Measurements from ENCODE around the gene JOSD2. TPM values are rescaled to one million over a fixed set of nuclear protein-coding genes. Genes with fewer than 3 reads are reported as not detected.

Gene JOSD2
- total RNA-seq, 1 donor = 22.8 TPM

DNA sequence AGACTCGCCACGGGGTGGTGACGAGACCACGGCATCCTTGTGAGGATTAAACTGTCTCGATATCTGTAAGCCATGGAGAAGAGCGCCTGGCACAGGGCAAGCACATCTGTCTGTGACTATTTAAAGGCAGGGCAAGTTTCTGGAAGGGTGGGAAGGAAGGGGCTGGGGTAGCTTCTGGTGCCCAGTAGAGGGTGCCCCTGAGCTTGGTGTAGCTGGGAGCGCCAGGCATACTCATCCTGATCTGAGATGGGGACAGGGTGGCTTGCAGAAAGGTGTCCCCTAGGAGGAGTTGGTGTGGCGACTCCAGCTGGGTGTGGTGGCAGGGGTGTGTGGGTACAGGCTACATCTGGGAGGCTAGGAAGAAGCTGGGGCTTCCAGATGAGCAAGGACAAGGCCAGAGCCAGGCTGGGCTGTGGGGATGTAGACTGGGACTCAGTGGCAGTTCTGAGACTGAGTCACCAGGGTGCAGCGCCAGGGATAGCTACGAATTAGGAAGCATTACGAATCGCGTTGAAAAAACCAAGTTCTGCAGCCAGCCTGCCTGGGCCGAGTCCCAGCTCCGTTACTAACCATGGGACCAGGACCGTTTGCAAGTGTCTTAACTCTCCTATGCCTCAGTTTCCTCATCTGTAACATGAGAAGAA, 25.8 kb upstream of the JOSD2 start:
- Histone ChIP-seq H4K20me1 (ENCODE audit: insufficient read depth, low read length) (no peaks in the 10 kb centered on the region), H3K36me3 (ENCODE audit: insufficient read depth, low read length) (no peaks in the 10 kb centered on the region), H3K79me2 (ENCODE audit: insufficient read depth, low read length) (no peaks in the 10 kb centered on the region), H3K4me2 (ENCODE audit: insufficient read depth, low read length) (no peak overlapping the region), H3K27ac (ENCODE audit: low read depth, low read length) (no peak overlapping the region), H2AFZ (ENCODE audit: low read length) (no peak overlapping the region), H3K27me3 (ENCODE audit: insufficient read depth, low read length) (no peaks in the 10 kb centered on the region), H3K9me3 (ENCODE audit: low read depth, low read length) (peaks cover 6% of the 10 kb centered on the region), H3K4me3 (ENCODE audit: insufficient read depth, low read length) (no peak overlapping the region), H3K4me1 (ENCODE audit: insufficient read depth, low read length) (no peaks in the 10 kb centered on the region)
- DNase-seq (ENCODE audit: insufficient read length, low spot score, missing footprints) = no peak
- TF ChIP-seq, protein P1, sequence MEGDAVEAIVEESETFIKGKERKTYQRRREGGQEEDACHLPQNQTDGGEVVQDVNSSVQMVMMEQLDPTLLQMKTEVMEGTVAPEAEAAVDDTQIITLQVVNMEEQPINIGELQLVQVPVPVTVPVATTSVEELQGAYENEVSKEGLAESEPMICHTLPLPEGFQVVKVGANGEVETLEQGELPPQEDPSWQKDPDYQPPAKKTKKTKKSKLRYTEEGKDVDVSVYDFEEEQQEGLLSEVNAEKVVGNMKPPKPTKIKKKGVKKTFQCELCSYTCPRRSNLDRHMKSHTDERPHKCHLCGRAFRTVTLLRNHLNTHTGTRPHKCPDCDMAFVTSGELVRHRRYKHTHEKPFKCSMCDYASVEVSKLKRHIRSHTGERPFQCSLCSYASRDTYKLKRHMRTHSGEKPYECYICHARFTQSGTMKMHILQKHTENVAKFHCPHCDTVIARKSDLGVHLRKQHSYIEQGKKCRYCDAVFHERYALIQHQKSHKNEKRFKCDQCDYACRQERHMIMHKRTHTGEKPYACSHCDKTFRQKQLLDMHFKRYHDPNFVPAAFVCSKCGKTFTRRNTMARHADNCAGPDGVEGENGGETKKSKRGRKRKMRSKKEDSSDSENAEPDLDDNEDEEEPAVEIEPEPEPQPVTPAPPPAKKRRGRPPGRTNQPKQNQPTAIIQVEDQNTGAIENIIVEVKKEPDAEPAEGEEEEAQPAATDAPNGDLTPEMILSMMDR (IDR thresholded peaks at IDR 0.05; ENCODE audit: extremely low read depth, low read depth, low read length) = no peak

DNA sequence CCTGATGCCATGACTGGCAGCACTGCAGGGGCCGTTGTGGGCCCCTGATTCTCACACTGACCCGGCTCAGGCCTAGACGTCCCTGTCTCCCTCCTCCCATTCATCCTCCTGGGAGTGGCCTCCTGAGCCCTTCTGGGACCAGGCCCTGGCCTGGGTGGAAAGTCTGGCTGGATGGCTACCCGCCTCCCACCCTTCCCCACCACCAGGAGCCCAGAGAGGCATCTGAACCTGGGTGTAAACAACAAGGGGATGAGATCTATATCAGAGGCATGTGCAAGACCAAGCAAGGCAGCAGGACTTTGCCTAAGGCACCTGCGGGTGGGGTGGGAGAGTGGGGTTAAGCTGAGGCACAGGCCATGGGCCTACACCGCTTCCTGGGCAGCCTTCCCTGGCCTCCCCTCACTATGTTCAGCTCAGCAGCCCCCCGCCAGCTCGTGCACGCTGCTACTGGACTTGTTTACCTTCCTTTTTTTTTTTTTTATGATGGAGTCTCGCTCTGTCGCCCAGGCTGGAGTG, 24.7 kb upstream of the JOSD2 start:
- H3K79me2 ChIP-seq (ENCODE audit: insufficient read depth, low read length) = no peaks in the 10 kb centered on the region
- H2AFZ ChIP-seq (ENCODE audit: low read length) = no peak overlapping the region
- H4K20me1 ChIP-seq (ENCODE audit: insufficient read depth, low read length) = no peaks in the 10 kb centered on the region
- no peak overlapping the region for H3K4me3 ChIP-seq (ENCODE audit: insufficient read depth, low read length)
- TF ChIP-seq, protein P1 (IDR thresholded peaks at IDR 0.05; ENCODE audit: extremely low read depth, low read depth, low read length) = no peak
- no peaks in the 10 kb centered on the region for H3K27me3 ChIP-seq (ENCODE audit: insufficient read depth, low read length)
- peaks cover 6% of the 10 kb centered on the region for H3K9me3 ChIP-seq (ENCODE audit: low read depth, low read length)
- no peak overlapping the region for H3K27ac ChIP-seq (ENCODE audit: low read depth, low read length)
- H3K4me2 ChIP-seq (ENCODE audit: insufficient read depth, low read length) = no peak overlapping the region
- DNase-seq (ENCODE audit: insufficient read length, low spot score, missing footprints) = no peak
- no peaks in the 10 kb centered on the region for H3K36me3 ChIP-seq (ENCODE audit: insufficient read depth, low read length)
- H3K4me1 ChIP-seq (ENCODE audit: insufficient read depth, low read length) = no peaks in the 10 kb centered on the region

DNA sequence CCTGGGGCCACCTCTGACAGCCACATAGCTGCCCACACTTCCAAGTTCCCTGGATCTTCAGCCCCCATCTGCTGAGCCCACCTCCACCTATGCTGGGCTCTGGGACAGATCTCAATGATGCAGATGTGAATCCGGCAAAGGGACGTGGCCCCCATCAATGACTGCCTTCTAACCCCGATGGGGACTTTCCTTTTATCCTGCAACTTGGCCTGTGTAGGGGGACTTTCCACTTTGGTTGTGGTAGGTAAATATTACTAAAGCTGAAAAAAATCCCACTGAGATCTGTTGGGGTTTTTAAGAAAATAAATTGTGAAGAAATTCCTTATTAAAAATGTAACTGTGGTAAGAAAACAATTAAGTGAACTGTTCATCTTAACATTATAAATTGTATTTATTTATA, 23.5 kb upstream of the JOSD2 start:
- Histone ChIP-seq H3K9me3 (ENCODE audit: low read depth, low read length) (peaks cover 6% of the 10 kb centered on the region), H4K20me1 (ENCODE audit: insufficient read depth, low read length) (no peaks in the 10 kb centered on the region), H3K79me2 (ENCODE audit: insufficient read depth, low read length) (no peaks in the 10 kb centered on the region), H3K4me2 (ENCODE audit: insufficient read depth, low read length) (no peak overlapping the region), H2AFZ (ENCODE audit: low read length) (no peak overlapping the region), H3K4me3 (ENCODE audit: insufficient read depth, low read length) (no peak overlapping the region), H3K36me3 (ENCODE audit: insufficient read depth, low read length) (no peaks in the 10 kb centered on the region), H3K27me3 (ENCODE audit: insufficient read depth, low read length) (no peaks in the 10 kb centered on the region), H3K27ac (ENCODE audit: low read depth, low read length) (no peak overlapping the region), H3K4me1 (ENCODE audit: insufficient read depth, low read length) (no peaks in the 10 kb centered on the region)
- DNase-seq (ENCODE audit: insufficient read length, low spot score, missing footprints) = no peak
- TF ChIP-seq, protein P1 (IDR thresholded peaks at IDR 0.05; ENCODE audit: extremely low read depth, low read depth, low read length) = no peak

DNA sequence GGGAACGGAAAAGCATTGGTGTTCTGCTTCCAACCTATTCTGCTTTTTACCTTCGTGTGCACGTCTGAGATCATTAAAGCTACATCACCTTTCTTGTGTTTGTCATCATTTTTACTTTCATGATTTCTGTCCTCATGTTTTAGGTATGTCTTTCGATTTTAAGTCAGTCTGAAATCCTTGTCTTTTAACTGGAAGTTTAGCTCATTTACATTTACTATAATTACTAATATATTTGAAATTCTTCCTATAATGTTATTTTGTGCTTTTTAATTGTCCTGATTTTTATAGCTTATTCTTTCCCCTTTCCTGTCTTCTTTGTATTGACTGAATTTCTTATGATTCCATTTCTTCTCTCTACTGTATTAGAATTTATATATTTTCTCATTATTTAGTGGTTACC, 22.0 kb upstream of the JOSD2 start:
- no peak for DNase-seq (ENCODE audit: insufficient read length, low spot score, missing footprints)
- no peaks in the 10 kb centered on the region for H3K36me3 ChIP-seq (ENCODE audit: insufficient read depth, low read length)

More for the DNA sequence above, 22.0 kb upstream of the JOSD2 start:
- H3K27me3 ChIP-seq (ENCODE audit: insufficient read depth, low read length) = no peaks in the 10 kb centered on the region
- no peaks in the 10 kb centered on the region for H4K20me1 ChIP-seq (ENCODE audit: insufficient read depth, low read length)
- no peaks in the 10 kb centered on the region for H3K79me2 ChIP-seq (ENCODE audit: insufficient read depth, low read length)
- no peaks in the 10 kb centered on the region for H3K4me1 ChIP-seq (ENCODE audit: insufficient read depth, low read length)
- no peak overlapping the region for H3K4me2 ChIP-seq (ENCODE audit: insufficient read depth, low read length)
- H3K9me3 ChIP-seq (ENCODE audit: low read depth, low read length) = peaks cover 6% of the 10 kb centered on the region
- TF ChIP-seq, protein P1 (IDR thresholded peaks at IDR 0.05; ENCODE audit: extremely low read depth, low read depth, low read length) = no peak
- H2AFZ ChIP-seq (ENCODE audit: low read length) = no peak overlapping the region
- no peak overlapping the region for H3K4me3 ChIP-seq (ENCODE audit: insufficient read depth, low read length)
- no peak overlapping the region for H3K27ac ChIP-seq (ENCODE audit: low read depth, low read length)

All from osteoblast (primary cell).